ENCODE measurements around the gene TMX4. TPM values are rescaled to one million over a fixed set of nuclear protein-coding genes. Genes with fewer than 3 reads are reported as not detected.

The TMX4 gene
- total RNA-seq, 1 donor from 2014 or later: 70.2 TPM

- no peak for DNase-seq (ENCODE audit: low spot score)
Observed at GRCh38 chr20:8019998-8020247, 362 bp upstream of the TMX4 start.

DNA sequence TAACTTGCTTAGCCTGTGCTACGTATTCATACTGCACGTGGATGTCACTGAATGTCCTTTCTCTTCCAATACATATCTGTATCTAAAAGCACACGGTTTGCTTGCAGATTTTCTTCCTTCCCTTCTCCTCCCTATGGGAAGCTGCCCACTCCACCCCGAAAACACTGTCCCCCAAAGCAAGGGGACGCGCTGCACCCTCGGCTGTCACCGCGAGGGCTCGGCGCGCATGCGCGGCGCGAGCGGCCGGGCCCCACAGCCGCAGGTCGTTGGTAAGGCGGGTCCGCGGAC lies 659 bp downstream of the TMX4 start:
- DNase-seq (ENCODE audit: low spot score): no peak

DNA sequence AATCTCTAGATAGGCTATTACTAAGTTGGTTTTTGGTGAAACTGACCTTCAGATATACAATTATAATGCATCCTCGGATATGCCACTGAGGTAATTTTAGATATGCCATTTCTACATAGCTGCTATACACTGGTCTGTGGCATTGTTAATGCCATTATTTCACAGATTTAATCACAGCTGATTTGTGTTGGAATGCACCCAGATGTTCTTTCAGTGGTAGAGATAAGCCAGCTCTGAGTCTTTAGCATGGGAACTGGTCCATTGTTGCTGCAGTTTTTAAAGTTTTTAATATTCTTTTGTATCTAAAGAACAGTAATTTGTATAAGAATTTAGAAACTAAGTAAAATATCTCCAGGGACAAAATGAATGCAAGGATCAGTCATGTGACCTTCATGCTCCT lies 6.8 kb downstream of the TMX4 start:
- no peak for DNase-seq (ENCODE audit: low spot score)

DNA sequence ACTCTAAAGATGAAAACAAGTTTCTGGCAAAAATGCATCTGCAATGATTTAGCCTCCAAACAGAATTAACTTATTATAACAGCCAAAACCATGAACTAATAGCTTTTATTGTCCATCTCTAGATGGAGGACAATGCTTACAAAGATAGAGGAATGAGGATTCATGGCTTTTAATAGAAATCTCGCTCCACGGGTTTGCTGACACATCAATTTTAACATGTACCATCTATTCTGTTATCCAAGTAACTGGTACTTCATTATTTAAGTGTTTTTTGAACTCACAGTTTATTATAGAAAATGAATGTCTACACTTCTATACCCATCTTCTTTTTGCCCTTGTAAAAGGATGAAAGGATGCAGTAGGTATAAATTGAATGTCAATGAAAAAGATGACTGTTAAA lies 10.8 kb downstream of the TMX4 start:
- DNase-seq (ENCODE audit: low spot score): no peak

DNA sequence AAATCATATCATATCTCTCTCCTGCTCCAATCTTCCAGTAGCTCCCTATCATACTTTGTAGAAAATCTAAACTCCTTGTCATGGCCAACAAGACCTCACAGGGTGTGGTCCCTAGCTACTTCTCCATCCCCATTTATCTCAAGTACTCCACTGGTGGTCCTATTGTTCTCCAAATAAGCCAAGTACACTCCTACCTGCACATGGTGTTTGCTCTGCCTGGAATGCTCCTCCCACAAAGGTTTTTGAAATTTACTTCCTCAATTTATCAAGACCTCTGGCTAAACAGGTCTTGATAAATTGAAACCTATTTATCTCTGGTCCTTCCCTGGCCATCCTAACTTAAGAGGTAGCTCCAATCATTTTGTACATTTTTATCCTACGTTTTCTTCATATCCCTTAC lies 12.1 kb downstream of the TMX4 start:
- DNase-seq (ENCODE audit: low spot score): no peak

GRCh38 chr20:8005575-8006366 lies 13.8 kb downstream of the TMX4 start:
- DNase-seq (ENCODE audit: low spot score): no peak

- DNase-seq (ENCODE audit: low spot score): no peak
Observed at GRCh38 chr20:8005033-8005432, 14.5 kb downstream of the TMX4 start.

DNA sequence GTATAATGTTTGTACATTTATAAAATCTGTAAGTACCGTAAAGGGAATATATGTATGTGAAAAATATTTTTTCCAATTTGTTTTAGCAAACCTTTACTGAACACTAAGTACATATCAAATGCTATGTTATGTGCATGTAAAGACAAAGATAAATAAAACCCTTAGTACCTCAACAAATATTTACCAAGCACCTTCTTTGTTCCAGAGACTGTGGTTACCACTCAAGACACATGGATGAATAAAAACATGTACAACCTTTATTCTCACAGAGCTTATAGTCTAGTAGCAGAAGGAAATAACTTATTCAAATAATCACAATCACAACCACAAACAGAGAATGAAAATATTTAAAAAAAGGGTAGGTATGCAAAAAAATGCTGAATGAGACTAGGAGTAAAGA lies 17.5 kb downstream of the TMX4 start:
- DNase-seq (ENCODE audit: low spot score): no peak

DNA sequence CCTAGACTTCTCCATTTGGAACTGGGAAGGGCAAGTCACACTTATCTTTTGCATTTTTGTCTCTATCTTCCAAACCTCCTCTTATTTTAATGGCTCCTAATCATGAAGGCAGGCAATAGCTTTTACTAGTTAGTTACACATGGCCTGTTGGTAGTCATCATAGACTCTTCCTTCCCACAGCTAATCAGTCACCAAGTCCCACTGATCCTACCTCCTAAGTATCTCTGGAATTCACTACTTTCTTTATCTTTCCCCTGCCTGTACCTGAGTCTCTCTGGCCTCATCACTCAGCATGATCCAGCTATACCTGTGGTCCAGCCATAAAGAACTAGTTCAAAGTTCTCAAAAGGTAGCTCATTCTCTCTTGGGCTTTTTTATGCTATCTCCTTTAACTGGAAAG lies 18.8 kb downstream of the TMX4 start:
- no peak for DNase-seq (ENCODE audit: low spot score)

DNA sequence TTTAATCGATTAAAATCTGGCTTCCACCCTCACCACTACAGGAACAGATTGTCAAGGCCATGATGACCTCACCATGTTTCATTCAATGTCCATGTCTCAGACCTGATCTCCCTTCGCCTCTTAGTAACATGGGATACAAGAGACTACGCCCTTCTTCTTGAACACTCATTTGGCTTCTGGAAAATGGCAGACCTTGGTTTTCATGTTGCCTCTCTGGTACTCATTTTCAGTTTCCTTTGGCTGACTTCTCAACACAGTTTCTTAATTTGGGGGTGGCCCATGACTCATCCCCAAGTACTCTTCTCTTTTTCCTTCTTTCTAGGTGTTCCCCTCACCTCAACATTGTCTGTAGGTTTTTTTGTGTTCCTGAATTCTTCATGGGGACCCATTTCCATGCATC lies 22.7 kb downstream of the TMX4 start:
- DNase-seq (ENCODE audit: low spot score): no peak

DNA sequence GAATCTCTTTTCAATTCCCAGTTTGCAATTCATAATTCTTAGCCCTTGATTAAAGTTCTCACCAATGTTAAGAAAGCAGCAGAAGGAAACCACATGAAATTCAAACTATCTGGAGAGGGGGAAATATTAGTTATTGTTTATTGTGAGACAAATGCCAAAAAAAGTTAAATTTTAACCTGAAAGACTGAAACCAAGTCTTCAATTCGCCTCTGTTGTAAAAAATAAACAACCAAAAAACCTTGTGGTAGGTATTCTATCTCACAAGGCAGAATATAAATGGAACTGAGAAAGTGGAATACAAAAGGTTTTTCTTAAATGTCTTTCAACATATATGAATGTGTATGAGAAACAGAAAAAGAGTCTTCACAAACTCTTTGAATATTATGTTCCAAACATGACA lies 24.8 kb downstream of the TMX4 start:
- DNase-seq (ENCODE audit: low spot score): no peak

DNA sequence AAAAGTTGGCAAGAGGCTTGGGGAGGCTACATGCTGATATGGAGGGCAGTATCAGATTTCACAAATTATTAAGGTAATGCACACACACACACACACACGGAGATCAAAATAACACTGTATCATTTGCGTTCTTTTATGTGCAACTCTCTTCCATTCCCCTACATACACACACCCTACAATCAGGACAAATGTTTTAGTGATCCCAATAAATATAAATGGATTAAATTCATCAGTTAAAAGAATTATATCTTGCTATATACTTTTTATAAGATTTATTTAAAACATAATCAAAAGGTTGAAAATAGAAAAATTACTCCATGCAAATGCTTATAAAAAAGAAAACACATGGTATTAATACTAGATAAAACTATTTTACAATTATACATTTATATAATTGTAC lies 25.9 kb downstream of the TMX4 start:
- no peak for DNase-seq (ENCODE audit: low spot score)

GRCh38 chr20:7993238-7993637 lies 26.3 kb downstream of the TMX4 start:
- DNase-seq (ENCODE audit: low spot score): no peak

GRCh38 chr20:7990385-7990784 lies 29.2 kb downstream of the TMX4 start:
- no peak for DNase-seq (ENCODE audit: low spot score)

- no peak for DNase-seq (ENCODE audit: low spot score)
Observed at GRCh38 chr20:7989379-7989778, 30.2 kb downstream of the TMX4 start.

DNA sequence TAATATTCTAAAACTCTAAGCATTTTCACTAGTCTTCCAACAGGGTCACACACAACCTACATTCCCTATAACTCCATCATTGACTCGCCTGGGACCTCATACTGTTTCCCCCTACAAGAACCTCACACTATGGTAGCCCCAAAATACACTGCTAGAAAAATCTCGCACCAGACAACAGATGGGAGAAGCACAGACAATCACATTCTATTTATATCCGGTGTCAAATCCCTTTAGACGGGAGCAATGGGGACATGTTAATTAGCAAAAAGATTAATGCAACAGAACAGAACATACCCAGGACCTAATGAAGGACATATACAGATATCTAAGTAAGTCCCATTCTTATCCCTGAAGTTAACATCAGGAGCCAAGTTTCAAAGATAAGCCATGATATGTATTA lies 33.6 kb downstream of the TMX4 start:
- no peak for DNase-seq (ENCODE audit: low spot score)

GRCh38 chr20:7984192-7984591 lies 35.4 kb downstream of the TMX4 start:
- DNase-seq (ENCODE audit: low spot score): no peak

- no peak for DNase-seq (ENCODE audit: low spot score)
Observed at GRCh38 chr20:7981374-7981773, 38.2 kb downstream of the TMX4 start.

GRCh38 chr20:7980332-7981046 lies 39.1 kb downstream of the TMX4 start:
- no peak for DNase-seq (ENCODE audit: low spot score)

DNA sequence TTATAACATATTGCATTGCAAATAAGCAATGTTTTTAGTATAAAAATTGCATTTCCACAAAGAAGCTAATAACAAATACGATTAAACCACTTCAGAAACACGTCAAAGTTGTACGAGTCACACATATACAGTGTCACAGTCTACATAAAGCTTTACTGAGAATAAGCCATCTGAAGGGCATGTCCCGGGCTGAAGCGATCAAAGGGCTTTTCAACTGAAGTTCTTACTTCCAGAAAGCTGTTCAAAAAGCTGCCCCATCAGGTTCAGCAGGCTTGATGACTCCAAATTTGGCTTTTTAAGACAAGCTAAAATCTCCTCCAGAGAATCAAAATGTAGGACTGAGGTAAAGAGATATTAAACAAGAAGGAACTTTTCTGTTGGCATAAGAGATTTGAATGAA lies 41.9 kb downstream of the TMX4 start:
- DNase-seq (ENCODE audit: low spot score): no peak

DNA sequence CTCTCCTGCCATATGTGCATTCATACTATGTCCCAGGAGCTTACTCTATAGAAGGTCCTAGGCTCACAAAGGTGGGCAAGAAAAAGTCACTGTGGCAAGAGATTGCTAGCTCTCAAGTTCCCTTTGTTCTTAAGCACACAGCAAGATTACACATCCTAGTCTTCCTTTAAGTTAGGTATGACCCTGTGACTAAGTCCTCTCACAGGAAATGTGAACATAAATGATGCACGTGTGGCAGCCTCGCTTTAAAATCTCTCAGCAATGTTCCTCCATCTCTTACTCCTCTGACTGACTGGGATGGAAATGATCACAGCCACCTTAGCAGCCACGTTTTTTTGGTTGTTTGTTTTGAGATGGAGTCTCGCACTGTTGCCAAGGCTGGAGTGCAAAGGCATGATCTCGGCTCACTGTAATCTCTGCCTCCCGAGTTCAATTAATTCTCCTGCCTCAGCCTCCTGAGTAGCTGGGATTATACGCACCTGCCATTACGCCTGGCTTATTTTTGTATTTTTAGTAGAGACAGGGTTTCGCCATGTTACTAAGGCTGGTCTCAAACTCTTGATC lies 43.6 kb downstream of the TMX4 start:
- DNase-seq (ENCODE audit: low spot score): no peak

- no peak for DNase-seq (ENCODE audit: low spot score)
Observed at GRCh38 chr20:7974785-7975435, 44.7 kb downstream of the TMX4 start.

All from mucosa of gallbladder (tissue), 1 donor.